B cell (primary cell): ENCODE data around the gene IL1A. TPM values are rescaled to one million over a fixed set of nuclear protein-coding genes. Genes with fewer than 3 reads are reported as not detected.

Source experiments
- ATAC-seq: fragments of 200-7000 bp; cut with Tn5 transposase; one replicate; pipeline ENCODE4 v1.10.0; 2021; ENCODE audit warnings: low read depth, mild to moderate bottlenecking, moderate number of reproducible peaks, moderate library complexity
- CTCF ChIA-PET: fragments of 350-600 bp; sonication (Branson Sonifier 250); formaldehyde crosslinking; loops from one replicate; lab custom pipeline; 2021; ENCODE audit warnings: antibody characterized with exemption, inconsistent platforms; lab: Charles Lee
- POLR2A ChIA-PET: fragments of 350-600 bp; sonication (Branson Sonifier 250); formaldehyde crosslinking; loops from one replicate; lab custom pipeline; 2021; ENCODE audit warnings: antibody characterized with exemption; lab: Charles Lee
- DNase-seq: peaks from one replicate; pipeline ENCODE4 v3.0.0; 2013
- H2AFZ ChIP-seq: 2 replicates; pipeline ENCODE4 v1.6.1; 2012; ENCODE audit warnings: mild to moderate bottlenecking, low read depth, low read length; ENCODE audit not compliant: insufficient read depth, poor library complexity, severe bottlenecking
- H3K27ac ChIP-seq, 2 donors: 1 replicate in 1 of 2; 2 replicates in 1 of 2; pipeline ENCODE4 v1.5.1; 2012 to 2013; ENCODE audit warnings: low read length in 2 of 2, mild to moderate bottlenecking in 2 of 2, moderate library complexity in 1 of 2
- H3K27me3 ChIP-seq, 4 experiments: fragments of 200-600 bp in 1 of 4; sonication (generic) in 1 of 4; replicated peaks in 1 of 4; 1 replicate in 2 of 4; 2 replicates in 2 of 4; pipeline versions ENCODE4 v1.6.1 to v1.7.0; 2013 to 2016; ENCODE audit warnings: low read length in 3 of 4, mild to moderate bottlenecking in 2 of 4, mixed read lengths in 1 of 4, moderate library complexity in 1 of 4; ENCODE audit not compliant: insufficient read depth in 4 of 4, control insufficient read depth in 3 of 4; ENCODE audit errors: control extremely low read depth in 1 of 4
- H3K36me3 ChIP-seq, 2 experiments: replicated peaks in 1 of 2; 1 replicate in 1 of 2; 2 replicates in 1 of 2; pipeline versions ENCODE4 v1.6.1 to v1.7.1; 2013; ENCODE audit warnings: low read length in 1 of 2; ENCODE audit not compliant: insufficient read depth in 2 of 2, control insufficient read depth in 1 of 2; ENCODE audit errors: control extremely low read depth in 1 of 2, extremely low read depth in 1 of 2
- H3K4me1 ChIP-seq, 2 donors: fragments of 200-600 bp in 1 of 2; sonication (generic) in 1 of 2; 1 replicate in 1 of 2; 2 replicates in 1 of 2; pipeline versions ENCODE4 v1.5.1 to v1.6.1; 2013 to 2017; ENCODE audit warnings: low read length in 2 of 2; ENCODE audit not compliant: control insufficient read depth in 2 of 2, insufficient read depth in 2 of 2
- H3K4me2 ChIP-seq: replicated peaks from 2 replicates; pipeline ENCODE3; 2012; ENCODE audit warnings: mild to moderate bottlenecking, low read depth, low read length; ENCODE audit not compliant: poor library complexity, severe bottlenecking
- H3K4me3 ChIP-seq, 5 experiments: fragments of 200-600 bp in 1 of 5; sonication (generic) in 1 of 5; 1 replicate in 3 of 5; 2 replicates in 2 of 5; pipeline versions ENCODE4 v1.5.1 to v1.7.0; 2011 to 2016; ENCODE audit warnings: low read length in 4 of 5, mild to moderate bottlenecking in 4 of 5, low read depth in 2 of 5, control low read depth in 1 of 5, moderate library complexity in 1 of 5; ENCODE audit not compliant: insufficient read depth in 1 of 5; ENCODE audit errors: control extremely low read depth in 1 of 5, extremely low read depth in 1 of 5
- H3K79me2 ChIP-seq: fragments of 200-600 bp; sonication (generic); one replicate; pipeline ENCODE4 v1.6.0; 2016; ENCODE audit warnings: low read length; ENCODE audit not compliant: control insufficient read depth, insufficient read depth
- H3K9ac ChIP-seq: fragments of 200-600 bp; sonication (generic); 2 replicates; pipeline ENCODE4 v1.6.1; 2017; ENCODE audit warnings: mild to moderate bottlenecking, low read length, moderate library complexity
- H3K9me3 ChIP-seq, 3 donors: one replicate each; pipeline versions ENCODE4 v1.6.1 to v1.7.1; 2013; ENCODE audit warnings: low read length in 2 of 3; ENCODE audit not compliant: control insufficient read depth in 2 of 3, insufficient read depth in 1 of 3; ENCODE audit errors: control extremely low read depth in 1 of 3
- H4K20me1 ChIP-seq: 2 replicates; pipeline ENCODE4 v1.6.0; 2012; ENCODE audit warnings: mild to moderate bottlenecking, low read length; ENCODE audit not compliant: insufficient read depth, control insufficient read depth, poor library complexity, severe bottlenecking
- H3K27ac Mint-ChIP-seq: one replicate; pipeline ENCODE4 v1.8.0; 2021; ENCODE audit warnings: mixed read lengths
- H3K27me3 Mint-ChIP-seq: one replicate; pipeline ENCODE4 v1.8.0; 2021; ENCODE audit warnings: mixed read lengths
- H3K4me1 Mint-ChIP-seq: one replicate; pipeline ENCODE4 v1.8.0; 2021; ENCODE audit warnings: mixed read lengths
- H3K4me3 Mint-ChIP-seq: one replicate; pipeline ENCODE4 v1.8.0; 2021; ENCODE audit warnings: mixed read lengths
- H3K9me3 Mint-ChIP-seq: one replicate; pipeline ENCODE4 v1.8.0; 2022; ENCODE audit warnings: mixed read lengths; ENCODE audit not compliant: insufficient read depth
- CTCF ChIP-seq: fragments of 200-600 bp; IDR thresholded peaks from one replicate; pipeline ENCODE4 v1.8.0; 2022; ENCODE audit warnings: antibody characterized with exemption, mild to moderate bottlenecking
- EZH2 ChIP-seq: IDR thresholded peaks from 2 replicates; pipeline ENCODE4 v1.6.1; 2012; ENCODE audit warnings: borderline replicate concordance, low read depth, mild to moderate bottlenecking, moderate library complexity, low read length; ENCODE audit not compliant: insufficient read depth, poor library complexity, severe bottlenecking
- WGBS: methylation state at CpG from one replicate; pipeline ENCODE4 v1.1.5; 2013; ENCODE audit warnings: missing lambda C conversion rate; ENCODE audit not compliant: insufficient coverage; 5-methylcytosine and 5-hydroxymethylcytosine counted together
- intact Hi-C: fragments of 100-400 bp; cut with micrococcal nuclease; formaldehyde crosslinking; loops from one replicate; pipeline ENCODE4 v1.10.0; 2022
- polyA plus RNA-seq: library from polyadenylated mRNA; depleted of rRNA; stranded (reverse); fragments of >200 nt; gene quantifications from 2 replicates; pipeline ENCODE4 v1.2.3, GENCODE V29; 2012
- total RNA-seq, 2 donors: library from RNA; stranded (reverse); fragments of 120-200 nt in 1 of 2; gene quantifications; 1 replicate in 1 of 2; 2 replicates in 1 of 2; pipeline versions ENCODE4 v1.2.3 to v1.2.4, GENCODE V29; 2013 to 2022

IL1A gene
- total and polyA plus RNA-seq, 2 donors (not counting 1 experiment from before 2014, with no cell fraction given): 0.15 TPM; not detected in 1

- CTCF ChIA-PET: interaction anchor here (0.8 kb wide), 1 partner anchor 134 kb away, joined by 4 read pairs; no protein-coding TSS in a partner anchor
- H3K27me3 Mint-ChIP-seq: no peaks in the 10 kb centered on the region
Observed at GRCh38 chr2:112800881-112801583, 16.7 kb upstream of the IL1A start.

More at GRCh38 chr2:112800881-112801583, 16.7 kb upstream of the IL1A start:
- POLR2A ChIA-PET: no interaction called here
- 100% methylated on average over 2 of the region's 4 CpGs for WGBS
- peaks cover 9% of the 10 kb centered on the region for H3K4me1 Mint-ChIP-seq
- no peaks in the 10 kb centered on the region for H3K79me2 ChIP-seq
- no peak overlapping the region for H3K27ac ChIP-seq
- H3K27ac Mint-ChIP-seq: no peak overlapping the region
- intact Hi-C loops: no loop called here
- H3K9me3 ChIP-seq: no peaks in the 10 kb centered on the region
- no peak overlapping the region for H3K4me2 ChIP-seq
- no peaks in the 10 kb centered on the region for H3K9me3 Mint-ChIP-seq
- no peaks in the 10 kb centered on the region for H4K20me1 ChIP-seq
- H3K9ac ChIP-seq: no peak overlapping the region
- no peaks in the 10 kb centered on the region for H3K27me3 ChIP-seq
- DNase-seq (no peak), ATAC-seq (no peak)
- H3K4me3 Mint-ChIP-seq: no peak overlapping the region
- no peaks in the 10 kb centered on the region for H3K36me3 ChIP-seq
- H3K4me3 ChIP-seq: no peak overlapping the region
- H2AFZ ChIP-seq: no peak overlapping the region
- peaks cover 0 to 4% of the 10 kb centered on the region in 2 donors for H3K4me1 ChIP-seq
- TF ChIP-seq CTCF (no peak), EZH2 (no peak)
